Measurements from ENCODE around the gene LTN1.
"Not testable (repeated sequence)": the region's sequence is repeated elsewhere in the genome, so short reads cannot be mapped to it uniquely, and the experiment has no call there.

The LTN1 gene

DNA sequence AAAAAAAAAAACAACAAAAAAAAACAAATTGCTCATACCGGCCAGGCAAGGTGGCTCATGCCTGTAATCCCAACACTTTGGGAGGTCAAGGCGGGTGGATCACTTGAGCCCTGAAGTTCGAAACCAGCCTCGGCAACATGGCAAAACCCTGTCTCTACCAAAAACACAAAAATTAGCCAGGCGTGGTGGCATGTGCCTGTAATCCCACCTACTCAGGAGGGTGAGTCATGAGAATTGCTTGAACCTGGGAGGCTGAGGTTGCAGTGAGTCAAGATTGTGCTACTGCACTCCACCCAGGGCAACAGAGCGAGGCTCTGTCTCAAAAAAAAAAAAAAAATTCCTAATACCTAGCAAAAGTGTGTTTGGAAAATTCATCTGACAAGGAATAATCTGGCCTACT lies 4.5 kb downstream of the LTN1 start:
- DNase-seq (ENCODE audit: low spot score): not testable (repeated sequence)

DNA sequence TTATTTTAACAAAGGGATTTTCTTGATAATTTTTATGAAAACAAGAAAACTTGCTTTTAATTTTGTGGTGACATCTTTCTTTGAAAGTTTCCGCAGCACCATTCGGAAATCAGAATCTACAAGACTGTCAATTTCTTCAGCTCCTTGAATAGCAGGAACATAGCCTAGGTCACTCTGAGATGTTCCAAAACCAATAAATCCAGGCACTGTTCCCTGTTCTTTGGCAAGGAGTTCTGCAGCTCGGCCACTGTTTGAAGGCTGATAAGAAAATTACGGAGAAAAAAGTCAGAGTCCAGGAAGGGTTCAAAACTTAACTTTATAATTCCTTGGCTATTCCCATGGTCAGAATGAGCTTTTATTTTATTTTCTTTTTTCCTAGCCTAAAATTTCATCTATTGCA lies 6.0 kb downstream of the LTN1 start:
- DNase-seq (ENCODE audit: low spot score): no peak

DNA sequence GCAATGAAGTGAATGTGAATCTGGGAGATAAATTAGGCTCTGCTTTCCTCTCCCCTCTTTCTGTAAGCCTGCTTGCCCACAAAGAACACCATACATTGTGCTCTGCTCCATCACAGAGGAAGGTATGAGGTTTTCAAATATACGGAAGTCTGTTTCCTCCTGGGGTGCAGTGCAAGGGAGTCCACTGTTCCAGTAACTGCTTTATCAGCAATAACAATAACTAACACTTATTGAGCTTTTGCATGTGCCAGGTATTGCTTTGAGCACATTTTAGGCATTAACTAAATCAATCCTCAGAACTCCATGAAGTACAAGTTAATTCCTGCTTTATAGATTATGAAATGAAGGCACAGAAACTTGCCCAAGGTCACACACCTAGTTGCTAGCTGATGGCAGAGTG lies 10.0 kb downstream of the LTN1 start:
- DNase-seq (ENCODE audit: low spot score): no peak

DNA sequence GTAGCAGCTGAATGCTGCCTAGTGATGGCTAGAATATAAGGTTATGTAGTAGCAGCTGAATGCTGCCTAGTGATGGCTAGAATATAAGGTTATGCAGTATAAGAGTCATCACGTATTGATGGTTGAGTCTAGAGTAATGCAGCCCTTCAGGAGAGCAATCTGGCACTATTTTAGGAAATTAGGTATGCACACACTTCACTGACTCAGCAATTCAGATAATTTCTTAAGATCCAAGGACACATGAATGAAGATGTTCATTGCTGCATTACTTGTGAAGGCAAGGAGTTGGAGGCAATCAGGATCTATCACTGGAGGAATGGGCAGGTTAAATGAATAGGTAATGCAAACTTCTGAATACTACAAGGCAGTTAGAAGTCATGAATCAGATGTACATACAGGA lies 13.6 kb downstream of the LTN1 start:
- DNase-seq (ENCODE audit: low spot score): no peak

DNA sequence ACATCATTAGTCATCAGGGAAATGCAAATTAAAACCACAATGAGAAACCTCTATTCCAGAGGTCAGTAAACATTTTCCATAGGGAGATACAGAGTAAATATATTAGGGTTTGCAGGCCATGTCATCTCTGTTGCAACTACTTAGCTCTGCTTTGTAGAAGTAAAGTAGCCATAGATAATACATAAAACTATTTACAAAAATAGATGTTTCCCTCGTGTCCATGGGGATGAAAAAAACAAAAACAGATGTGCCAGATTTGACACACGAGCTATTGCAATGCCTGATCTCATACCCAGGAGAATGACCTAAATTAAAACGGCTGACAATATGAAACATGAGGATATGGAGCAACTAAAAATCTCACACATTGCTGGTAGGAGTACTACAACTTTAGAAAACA lies 17.3 kb downstream of the LTN1 start:
- DNase-seq (ENCODE audit: low spot score): no peak

DNA sequence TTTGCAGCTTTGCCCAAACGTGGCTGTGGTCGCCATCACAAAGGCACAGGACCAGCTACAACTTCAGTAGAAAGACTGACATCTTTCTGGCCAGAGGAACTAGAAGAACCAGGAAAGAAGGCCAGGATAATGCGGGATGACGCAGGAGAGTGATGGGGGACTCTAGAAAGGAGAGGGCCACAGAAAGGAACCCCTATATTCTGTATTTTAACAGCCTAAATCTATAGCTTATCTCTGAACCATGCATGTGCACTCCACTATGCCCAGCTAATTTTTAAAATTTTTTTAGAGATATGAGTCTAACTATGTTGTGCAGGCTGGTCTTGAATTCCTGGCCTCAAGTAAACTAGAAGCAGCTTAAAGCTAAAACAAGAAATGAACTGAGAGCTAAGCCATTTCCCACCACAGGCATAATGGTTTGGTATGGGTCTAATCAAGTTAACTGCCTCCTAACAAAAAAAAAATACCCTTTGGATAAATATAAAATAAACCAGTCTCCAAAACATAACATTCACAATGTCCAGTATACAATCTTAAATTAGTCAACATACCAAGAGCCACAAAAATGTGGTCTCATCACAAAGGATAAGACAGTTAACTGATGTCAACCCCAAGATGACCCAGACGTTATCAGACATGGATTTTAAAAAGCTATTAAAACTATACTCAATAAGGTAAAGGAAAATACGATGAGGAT lies 18.0 kb downstream of the LTN1 start:
- DNase-seq (ENCODE audit: low spot score): no peak

DNA sequence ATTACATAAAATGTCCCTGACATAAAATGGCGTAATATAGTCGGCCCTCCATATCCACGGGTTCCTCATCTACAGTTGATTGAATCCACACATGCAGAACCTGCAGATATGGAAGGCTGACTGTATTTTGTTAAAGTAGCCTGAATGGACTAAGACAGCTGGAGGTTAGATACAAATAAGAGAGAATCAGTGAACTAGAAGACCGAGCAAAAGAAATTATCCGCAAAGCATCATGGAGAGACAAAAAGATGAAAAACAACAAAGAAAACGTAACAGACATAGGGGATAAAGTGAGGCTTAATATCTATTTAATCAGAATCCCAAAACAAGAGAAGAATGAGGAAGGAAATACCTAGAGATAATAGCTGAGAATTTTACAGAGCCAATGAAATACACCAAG lies 20.3 kb downstream of the LTN1 start:
- DNase-seq (ENCODE audit: low spot score): no peak

DNA sequence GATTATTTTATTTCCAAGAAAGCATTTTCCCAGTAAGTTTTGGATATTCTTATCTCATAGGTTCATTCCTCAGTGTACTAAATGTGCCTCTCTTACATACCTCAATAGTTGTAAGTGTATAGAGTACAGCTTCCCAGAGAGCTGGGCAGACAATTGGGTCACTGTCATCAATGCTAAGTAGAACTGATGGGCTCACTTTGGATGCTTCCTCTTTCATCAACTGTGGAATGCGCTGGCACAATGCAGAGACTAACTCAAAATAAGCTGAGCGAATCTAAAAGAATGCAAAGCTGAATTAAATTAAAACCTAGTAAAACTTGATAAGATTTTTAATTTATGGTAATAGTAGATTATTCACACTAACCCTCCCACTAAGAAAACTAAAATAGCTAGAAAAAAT lies 21.5 kb downstream of the LTN1 start:
- DNase-seq (ENCODE audit: low spot score): no peak

DNA sequence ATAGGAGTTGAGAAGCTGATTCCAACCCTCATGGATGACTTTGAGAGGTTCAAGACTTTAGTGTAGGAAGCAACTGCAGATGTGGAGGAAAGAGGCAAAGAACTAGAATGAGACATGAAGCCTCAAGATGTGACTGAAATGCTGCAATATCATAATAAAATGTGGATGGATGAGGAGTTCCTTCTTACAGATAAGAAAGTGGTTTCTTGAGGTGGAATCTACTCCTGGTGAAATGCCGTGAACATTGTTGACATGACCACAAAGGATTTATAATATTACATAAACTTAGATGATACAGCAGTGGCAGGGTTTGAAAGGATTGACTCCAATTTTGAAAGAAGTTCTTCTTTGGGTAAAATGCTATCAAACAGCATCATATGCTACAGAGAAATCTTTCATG lies 28.8 kb downstream of the LTN1 start:
- no peak for DNase-seq (ENCODE audit: low spot score)

DNA sequence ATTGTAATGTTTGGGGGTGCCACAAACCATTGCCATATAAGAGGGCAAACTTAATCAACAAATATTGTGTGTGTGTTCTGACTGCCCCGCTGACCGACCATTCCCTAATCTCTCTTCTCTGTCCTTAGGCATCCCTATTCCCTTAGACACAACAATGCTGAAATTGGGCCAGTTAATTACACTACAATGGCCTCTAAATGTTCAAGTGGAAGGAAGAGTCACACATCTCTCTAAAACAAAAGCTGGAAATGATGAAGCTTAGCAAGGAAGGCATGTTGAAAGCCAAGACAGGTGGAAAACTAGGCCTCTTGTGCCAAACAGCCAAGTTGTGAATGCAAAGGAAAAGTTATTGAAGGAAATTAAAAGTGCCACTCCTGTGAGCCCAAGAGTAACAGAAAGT lies 30.2 kb downstream of the LTN1 start:
- no peak for DNase-seq (ENCODE audit: low spot score)

DNA sequence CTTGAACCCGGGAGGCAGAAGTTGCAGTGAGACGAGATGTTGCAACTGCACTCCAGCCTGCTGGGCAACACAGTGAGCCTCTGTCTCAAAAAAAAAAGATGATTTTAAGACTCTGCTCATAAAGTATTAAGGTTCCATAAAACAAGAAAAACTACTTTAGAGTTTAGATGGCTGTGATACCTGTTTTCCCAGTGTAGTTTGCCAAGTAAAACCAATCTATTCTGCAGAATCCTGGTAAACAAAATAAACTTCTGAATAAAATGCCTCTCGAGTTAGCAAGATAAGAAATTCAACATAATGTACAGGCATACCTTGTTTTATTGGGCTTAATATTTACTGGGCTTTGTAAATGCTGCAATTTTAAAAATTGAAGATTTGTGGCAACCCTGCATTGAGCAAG lies 30.8 kb downstream of the LTN1 start:
- no peak for DNase-seq (ENCODE audit: low spot score)

DNA sequence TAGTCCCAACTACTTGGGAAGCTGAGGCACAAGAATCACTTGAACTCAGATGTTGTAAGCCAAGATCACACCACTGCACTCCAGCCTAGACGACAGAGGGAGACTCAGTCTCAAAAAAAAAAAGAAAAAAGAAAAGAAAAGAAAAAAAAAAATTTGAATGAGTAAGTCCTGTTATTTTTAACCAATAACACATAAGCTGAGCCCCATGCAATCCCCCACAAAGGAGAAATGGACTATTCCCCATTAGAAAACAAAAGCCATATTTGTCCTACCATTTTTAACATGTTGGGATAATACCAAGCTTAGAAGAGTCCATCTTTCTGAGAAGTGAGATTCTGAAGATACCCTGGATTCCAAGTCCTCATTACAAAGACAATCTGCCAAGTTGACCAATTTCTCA lies 32.4 kb downstream of the LTN1 start:
- no peak for DNase-seq (ENCODE audit: low spot score)

DNA sequence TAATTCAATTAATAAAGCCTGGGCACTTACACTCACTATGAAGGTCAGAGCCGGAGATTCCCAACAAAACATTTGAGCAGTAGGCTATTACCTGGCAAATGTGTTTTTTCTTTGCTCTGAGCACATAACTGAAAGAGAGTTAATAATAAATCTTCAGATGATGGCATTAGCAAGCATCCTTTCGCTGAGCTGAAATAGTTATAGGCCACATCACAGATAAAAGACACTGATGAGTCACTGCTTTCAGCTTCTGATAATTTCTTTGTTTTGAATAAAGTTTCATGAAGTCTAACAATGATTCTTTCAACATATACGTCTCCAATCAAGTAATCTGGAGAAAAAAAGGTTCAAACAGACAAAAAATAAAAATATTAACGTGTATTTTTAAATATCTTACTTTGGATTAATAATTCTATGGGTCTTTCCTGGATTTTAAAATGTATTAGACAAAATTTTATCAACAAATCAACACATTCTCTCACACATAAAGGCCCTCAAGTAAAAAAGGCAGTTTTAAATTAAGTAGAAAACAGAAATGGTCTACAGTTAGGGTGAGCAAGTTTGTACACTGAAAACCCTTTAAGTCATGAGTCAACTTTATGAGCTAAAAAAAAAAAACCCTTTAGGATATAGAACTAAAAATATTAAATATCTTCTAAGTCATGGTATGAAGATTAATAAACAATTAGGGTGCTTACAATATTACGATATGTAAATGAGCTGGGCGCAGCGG lies 33.1 kb downstream of the LTN1 start:
- DNase-seq (ENCODE audit: low spot score): no peak

DNA sequence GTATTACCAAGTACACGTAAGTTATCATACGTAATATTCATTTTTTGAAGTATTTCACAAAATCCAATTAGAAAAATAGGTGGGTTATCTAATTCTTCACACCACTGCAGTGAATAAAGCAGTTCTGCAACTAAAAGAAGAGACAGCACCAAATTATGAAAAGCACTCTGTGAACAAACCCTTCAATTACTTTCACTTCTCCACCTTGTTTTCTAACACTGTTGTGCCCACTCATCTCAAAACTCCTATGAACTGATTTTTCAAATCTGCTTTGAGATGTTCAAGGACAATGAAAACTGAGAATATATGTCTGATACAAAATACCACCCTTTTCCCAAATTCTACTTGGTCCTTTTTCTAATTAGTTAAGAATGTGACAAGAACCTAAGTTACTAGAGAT lies 39.4 kb downstream of the LTN1 start:
- no peak for DNase-seq (ENCODE audit: low spot score)

DNA sequence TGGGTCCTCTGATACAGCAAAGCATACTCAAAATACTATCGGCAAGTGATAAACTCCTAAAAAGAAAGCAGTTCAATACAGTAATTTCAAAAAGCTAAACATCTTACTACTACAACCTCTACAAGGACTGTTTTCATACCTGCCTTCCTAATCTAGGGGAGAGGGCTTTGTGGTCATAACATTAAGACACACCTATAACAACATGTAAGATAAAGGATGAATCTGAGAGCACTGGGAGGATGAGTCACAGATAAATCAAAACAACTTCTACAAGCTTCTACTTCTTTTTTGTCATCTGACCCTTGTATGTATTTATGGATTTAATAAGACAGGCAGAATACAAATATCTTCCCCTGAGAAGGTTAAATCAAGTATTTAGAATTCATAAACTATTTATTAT lies 40.0 kb downstream of the LTN1 start:
- no peak for DNase-seq (ENCODE audit: low spot score)

DNA sequence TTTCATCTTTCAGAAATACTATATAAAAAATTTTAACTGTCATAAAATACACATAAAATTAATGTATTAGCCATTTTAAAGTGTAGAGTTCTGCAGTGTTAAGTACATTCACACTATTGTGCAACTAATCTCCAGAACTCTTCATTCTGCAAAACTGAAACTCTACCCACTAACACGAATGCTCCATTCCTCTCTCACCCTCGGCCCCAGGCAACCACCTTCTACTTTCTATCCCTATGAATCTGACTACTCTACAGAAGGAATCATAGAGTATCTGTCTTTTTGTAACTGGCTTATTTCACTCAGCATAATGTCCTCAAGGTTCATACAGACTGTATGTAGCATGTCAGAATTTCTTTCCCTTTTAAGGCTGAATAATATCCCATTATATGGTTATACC lies 43.4 kb downstream of the LTN1 start:
- DNase-seq (ENCODE audit: low spot score): no peak

DNA sequence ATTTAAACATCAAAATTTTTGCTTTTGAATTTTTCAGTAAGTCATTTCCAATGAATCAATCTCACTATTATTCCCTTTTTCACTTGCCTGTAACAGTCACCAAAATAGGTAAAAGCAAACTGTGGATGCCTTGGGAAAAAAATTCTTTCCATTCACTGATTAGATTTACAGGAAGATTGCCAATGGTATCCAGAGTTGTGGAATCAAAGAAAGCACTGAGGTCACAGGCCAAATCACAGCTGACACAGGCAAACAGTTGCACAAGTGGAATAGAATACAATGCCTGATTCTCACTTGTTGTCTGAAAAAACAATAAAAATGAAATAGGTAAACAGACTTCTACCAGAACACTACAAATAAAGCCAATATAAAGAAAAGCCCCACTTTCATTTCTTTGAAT lies 48.4 kb downstream of the LTN1 start:
- DNase-seq (ENCODE audit: low spot score): no peak

DNA sequence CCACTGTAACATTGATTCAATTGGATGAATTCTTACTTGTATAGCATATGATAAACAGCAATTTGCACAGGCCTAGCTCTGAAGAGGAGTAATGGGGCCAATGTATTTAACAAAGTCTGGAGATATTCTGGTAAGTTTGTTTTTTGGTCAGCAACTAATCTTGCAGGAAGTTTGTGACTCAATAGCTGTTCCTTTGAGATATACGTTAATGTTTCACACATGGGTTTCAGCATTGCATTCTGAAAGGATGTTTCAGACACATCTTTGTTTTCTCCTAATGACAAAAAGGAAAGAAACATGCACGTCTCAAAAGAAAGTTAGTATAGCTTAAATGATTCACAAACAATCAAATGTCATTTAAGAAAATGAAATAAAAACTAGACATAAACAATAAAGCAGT lies 49.0 kb downstream of the LTN1 start:
- no peak for DNase-seq (ENCODE audit: low spot score)

DNA sequence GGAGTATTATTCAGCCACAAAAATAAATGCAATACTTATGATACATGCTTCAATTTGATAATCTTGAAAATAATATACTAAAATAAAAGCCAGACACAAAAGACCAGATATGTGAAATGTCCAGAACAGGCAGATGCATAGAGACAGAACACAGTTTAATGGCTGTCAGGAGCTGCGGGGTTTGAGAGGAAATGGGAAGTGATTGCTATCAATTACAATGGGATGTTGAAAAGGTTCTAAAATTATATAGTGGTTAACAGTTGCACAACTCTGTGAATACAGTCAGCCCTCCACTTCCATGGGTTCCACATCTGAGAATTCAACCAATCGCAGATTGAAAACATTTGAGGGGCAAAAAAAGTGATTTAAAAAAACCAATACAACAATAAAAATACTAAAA lies 54.0 kb downstream of the LTN1 start:
- DNase-seq (ENCODE audit: low spot score): no peak

DNA sequence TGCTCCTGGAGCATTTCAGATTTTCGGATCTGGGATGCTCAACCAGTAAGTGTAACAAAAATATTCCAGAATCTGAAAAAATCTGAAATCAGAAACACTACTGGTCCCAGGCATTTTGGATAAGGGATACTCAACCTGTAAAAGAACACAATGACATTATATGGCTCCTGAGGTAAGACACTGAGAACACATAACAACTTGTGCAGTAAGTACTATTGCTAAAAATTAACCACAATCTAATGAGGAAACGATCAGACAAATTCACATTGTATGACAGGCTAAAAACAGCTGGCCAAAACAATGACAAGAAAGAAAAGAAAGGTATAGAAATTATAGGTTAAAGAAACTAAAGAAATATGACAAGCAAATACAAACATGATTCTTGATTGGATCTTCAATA lies 54.9 kb downstream of the LTN1 start:
- DNase-seq (ENCODE audit: low spot score): no peak

DNA sequence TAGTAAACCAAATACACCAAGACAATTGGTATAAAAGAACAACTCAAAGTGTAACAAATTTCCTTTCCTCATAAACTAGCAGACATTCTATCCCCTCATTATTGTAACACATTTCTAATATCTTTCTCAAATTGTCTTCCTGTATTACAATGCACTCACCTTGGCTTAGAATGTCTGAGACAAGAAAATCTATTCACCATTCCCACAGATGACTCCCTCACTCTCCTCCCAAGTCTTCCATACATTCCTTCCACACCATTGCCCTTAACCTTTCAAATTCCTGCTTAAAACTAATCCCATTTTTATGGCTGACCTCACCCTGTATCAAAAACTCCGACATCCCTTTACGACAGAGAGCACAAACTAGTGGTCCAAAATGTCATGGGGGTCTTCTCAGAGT lies 56.0 kb downstream of the LTN1 start:
- no peak for DNase-seq (ENCODE audit: low spot score)

DNA sequence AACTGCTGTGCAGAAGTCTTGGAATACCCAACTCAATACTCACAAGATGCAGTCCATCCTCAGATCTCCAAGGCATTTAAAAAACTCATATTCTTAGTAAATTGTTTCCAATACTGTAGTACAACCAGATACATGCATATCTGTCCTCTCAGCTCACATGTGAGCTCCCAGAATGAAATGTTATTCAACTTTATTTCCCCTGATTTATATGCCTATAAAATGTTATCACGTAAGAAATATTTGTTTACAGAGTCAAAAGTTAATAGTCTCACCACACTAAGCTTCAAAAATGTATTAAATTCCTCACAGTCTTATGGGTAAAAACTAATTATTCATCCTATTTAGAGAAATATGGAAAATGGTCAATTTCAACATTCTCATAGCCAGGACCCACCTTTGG lies 56.6 kb downstream of the LTN1 start:
- DNase-seq (ENCODE audit: low spot score): no peak

DNA sequence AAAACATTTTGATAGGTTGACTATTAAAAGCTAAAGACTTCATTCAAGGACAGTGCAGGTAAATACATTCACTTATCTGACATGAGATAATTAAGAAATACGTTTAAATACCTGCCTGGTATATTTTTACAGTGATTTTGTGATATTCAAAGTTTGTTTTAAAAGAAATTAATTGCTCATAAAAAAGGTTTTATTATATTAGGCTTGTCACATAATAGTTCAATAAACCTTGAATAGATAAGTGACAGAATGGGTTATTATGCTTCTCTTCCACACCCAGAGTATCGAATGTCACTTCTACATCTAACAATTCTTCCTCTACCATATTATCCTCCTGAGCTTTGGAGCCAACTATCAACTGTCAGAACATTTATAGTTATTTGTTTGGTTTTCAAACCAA lies 60.0 kb downstream of the LTN1 start:
- no peak for DNase-seq (ENCODE audit: low spot score)

DNA sequence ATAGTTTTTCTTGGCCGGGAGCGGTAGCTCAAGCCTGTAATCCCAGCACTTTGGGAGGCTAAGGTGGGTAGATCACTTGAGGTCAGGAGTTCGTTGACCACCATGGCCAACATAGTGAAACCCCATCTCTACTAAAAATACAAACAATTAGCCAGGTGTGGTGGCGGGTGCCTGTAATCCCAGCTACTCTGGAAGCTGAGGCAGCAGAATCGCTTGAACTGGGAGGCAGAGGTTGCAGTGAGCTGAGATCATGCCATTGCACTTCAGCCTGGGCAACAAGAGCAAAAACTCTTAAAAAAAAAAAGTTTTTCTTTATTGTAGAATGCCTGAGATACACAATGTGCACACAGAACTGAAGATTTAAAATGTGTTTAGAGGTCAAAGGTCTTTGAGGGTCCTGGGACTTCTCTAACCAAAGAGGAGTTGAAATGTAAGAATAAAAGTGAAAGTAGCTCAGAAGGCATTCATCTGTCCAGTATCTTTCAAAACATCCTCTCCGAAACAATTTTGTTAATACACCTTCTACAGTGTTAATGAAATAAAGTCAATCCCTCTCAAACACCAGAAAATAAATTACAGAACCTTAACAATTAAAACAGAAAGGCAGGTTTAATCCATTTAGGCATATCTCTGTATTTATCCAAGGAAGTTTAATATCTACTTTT lies 60.8 kb downstream of the LTN1 start:
- not testable (repeated sequence) for DNase-seq (ENCODE audit: low spot score)
